Erythroblast (primary cell): ENCODE data around the gene ZSCAN26.

Experiments
- DNase-seq, 2 experiments: peaks; one replicate each; lab custom pipeline; 2025; lab: John Stamatoyannopoulos, UW
- GATA1 ChIP-seq: IDR thresholded peaks from 2 replicates; pipeline ENCODE4 v1.6.1; 2011; ENCODE audit warnings: low read depth, mild to moderate bottlenecking, control low read depth, low read length, moderate library complexity
- POLR2A ChIP-seq: IDR thresholded peaks from 2 replicates; pipeline ENCODE4 v1.6.1; 2011; ENCODE audit warnings: mild to moderate bottlenecking, low read length

Gene ZSCAN26

GRCh38 chr6:28322661-28323060 is 55.7 kb downstream of the ZSCAN26 start:
- DNase-seq = no peak
- TF ChIP-seq POLR2A = no peak
- no peak for TF ChIP-seq GATA1

DNA sequence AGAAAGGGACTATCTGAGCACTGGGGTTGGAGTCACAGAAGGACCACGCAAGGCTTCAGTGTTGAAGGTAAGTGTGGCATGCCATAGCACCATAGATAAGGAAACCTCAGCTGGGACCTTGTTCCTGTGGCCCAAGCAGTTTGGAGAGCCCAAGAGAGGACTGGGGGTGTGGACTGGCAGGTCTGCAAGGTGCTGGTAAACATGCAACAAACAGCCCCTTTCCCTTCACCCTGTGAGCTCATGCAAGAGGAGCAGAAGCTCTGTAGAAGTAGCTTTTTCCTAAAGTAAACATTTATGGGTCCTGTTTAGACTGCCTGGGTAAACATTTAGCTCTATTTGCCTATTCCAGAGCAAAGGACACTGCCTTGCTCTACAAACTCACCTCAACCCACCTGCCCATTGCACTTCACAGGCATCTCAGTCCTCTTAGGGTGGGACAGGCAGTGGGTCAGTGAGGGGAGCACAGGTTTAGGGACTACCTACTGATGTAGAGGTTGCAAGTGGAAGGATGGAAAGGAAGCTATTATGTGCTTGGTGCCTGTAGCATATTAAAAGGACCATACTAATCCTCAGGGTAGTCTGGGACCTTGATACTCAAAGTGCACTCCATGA is 57.0 kb downstream of the ZSCAN26 start:
- no peak for DNase-seq
- TF ChIP-seq POLR2A = no peak
- no peak for TF ChIP-seq GATA1

DNA sequence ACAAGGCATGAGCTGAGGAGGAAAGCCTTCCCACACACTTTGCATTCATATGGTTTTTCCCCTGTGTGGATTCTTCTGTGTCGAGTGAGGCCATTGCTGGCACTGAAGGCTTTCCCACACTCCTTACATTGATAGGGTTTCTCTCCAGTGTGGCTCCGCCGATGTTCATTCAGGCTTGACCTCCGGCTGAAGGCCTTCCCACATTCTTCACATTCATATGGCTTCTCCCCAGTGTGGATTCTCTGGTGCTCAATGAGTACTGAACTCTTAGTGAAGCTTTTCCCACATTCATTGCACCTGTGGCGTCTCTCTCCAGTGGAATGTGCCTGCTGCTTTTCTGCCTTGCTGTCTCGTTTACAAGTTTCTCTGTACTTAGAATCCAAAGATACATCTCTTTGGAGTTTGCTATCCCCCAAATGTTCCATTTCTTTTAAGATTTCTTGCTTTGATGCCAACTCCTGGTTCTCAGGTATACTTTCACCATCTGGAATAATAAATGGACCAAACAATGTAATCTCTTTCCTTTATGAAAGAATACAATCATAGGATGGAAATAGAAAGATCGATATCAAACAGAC is 59.5 kb downstream of the ZSCAN26 start:
- TF ChIP-seq GATA1 (no peak), POLR2A (no peak)
- no peak for DNase-seq
